ENCODE data around the gene SAMD7. TPM values are rescaled to one million over a fixed set of nuclear protein-coding genes. Genes with fewer than 3 reads are reported as not detected.

SAMD7 gene
- total RNA-seq, 2 experiments from 2014 or later = 0.93 to 1.1 TPM

DNA sequence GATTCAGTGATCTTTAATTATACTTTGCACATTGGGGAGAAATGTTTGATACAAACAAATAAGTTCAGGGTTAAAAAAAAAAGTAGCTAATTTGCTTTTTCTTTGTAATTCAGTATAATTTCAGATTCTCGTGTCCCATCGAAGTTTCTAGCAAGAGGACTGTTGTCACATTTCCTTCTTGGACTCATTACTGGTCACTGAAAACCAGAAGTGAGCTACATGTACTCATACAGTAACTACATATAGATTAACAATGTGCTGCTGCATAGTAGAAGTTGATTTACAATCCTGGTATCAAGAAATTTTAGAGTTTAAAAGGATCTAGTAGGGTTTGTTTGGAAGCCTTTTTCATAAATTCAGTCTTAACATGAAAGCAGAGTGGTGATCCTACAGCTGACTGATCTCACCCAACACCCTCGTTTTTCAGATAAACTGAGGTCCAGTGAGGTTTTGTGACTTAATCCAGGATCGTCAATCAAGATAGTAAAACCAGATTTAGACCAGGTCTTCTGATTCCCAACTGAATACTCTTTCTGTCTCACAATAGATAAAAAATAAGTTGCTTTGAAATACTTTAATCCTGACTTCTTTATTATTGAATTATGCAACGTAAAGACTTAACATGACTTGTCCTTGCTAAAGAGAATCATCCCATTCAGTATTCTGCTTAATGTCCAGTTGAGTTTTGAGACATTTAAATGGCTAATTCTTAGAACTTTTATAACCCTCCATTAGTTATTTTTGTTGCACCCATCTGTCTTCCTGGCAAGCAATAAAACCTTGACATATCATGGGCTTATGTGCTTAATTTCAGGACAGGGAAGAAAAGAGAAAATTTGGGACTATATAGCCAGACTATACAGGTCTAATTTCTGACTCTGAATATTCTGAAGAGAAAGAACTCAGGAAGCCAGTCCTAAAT, 58.1 kb downstream of the SAMD7 start:
- H2AFZ ChIP-seq (ENCODE audit: low read length) = no peak overlapping the region
- peak overlapping the region; percentile 90 for H3K4me2 ChIP-seq (ENCODE audit: low read length)
- peak overlapping the region; percentile 88 for H3K27ac ChIP-seq (ENCODE audit: low read depth, low read length, poor library complexity, severe bottlenecking)
- CTCF ChIA-PET (ENCODE audit: unreplicated experiment) = no interaction called here
- peak; percentile 36 for DNase-seq (ENCODE audit: low spot score)
- H3K36me3 ChIP-seq (ENCODE audit: insufficient read depth, low read length) = peaks cover 68% of the 10 kb centered on the region
- H3K4me1 ChIP-seq (ENCODE audit: insufficient read depth, low read length, poor library complexity, severe bottlenecking) = peaks cover 66% of the 10 kb centered on the region
- peaks cover 32% of the 10 kb centered on the region; the same call in 1 of the 2 replicates for H4K20me1 ChIP-seq (ENCODE audit: insufficient read depth, low read length)
- no TSS peak for BruUV-seq (replicated peaks)
- intact Hi-C loops (cut with micrococcal nuclease; ENCODE audit: unreplicated experiment) = no loop called here
- POLR2A ChIA-PET = interaction anchor here (0.7 to 10.1 kb wide), 14 partner anchors 9 to 392 kb away, joined by 3 to 559 read pairs (median 4); no protein-coding TSS in a partner anchor
- H3K9me3 ChIP-seq (ENCODE audit: low read length) = peaks cover 4% of the 10 kb centered on the region; the same call in 1 of the 2 replicates
- H3K79me2 ChIP-seq (ENCODE audit: insufficient read depth, low read depth, low read length) = peaks cover 88% of the 10 kb centered on the region
- no peaks in the 10 kb centered on the region for H3K9me2 ChIP-seq (ENCODE audit: insufficient read depth, low read length)
- no peak for TF ChIP-seq EZH2phosphoT487 (IDR thresholded peaks at IDR 0.05; ENCODE audit: borderline replicate concordance, low read depth, low read length)
- TF ChIP-seq, protein P1, sequence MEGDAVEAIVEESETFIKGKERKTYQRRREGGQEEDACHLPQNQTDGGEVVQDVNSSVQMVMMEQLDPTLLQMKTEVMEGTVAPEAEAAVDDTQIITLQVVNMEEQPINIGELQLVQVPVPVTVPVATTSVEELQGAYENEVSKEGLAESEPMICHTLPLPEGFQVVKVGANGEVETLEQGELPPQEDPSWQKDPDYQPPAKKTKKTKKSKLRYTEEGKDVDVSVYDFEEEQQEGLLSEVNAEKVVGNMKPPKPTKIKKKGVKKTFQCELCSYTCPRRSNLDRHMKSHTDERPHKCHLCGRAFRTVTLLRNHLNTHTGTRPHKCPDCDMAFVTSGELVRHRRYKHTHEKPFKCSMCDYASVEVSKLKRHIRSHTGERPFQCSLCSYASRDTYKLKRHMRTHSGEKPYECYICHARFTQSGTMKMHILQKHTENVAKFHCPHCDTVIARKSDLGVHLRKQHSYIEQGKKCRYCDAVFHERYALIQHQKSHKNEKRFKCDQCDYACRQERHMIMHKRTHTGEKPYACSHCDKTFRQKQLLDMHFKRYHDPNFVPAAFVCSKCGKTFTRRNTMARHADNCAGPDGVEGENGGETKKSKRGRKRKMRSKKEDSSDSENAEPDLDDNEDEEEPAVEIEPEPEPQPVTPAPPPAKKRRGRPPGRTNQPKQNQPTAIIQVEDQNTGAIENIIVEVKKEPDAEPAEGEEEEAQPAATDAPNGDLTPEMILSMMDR (conservative IDR thresholded peaks at IDR 0.05; ENCODE audit: low read length) = no peak
- H3K4me3 ChIP-seq (ENCODE audit: low read depth, low read length, poor library complexity, severe bottlenecking) = peak overlapping the region; percentile 81

- Histone ChIP-seq H2AFZ (ENCODE audit: low read length) (no peak overlapping the region), H3K4me3 (ENCODE audit: low read depth, low read length, poor library complexity, severe bottlenecking) (peak overlapping the region; percentile 81), H4K20me1 (ENCODE audit: insufficient read depth, low read length) (peaks cover 33% of the 10 kb centered on the region; the same call in 1 of the 2 replicates), H3K79me2 (ENCODE audit: insufficient read depth, low read depth, low read length) (peaks cover 91% of the 10 kb centered on the region), H3K9me3 (ENCODE audit: low read length) (no peaks in the 10 kb centered on the region), H3K36me3 (ENCODE audit: insufficient read depth, low read length) (peaks cover 82% of the 10 kb centered on the region), H3K4me2 (ENCODE audit: low read length) (peak overlapping the region; percentile 90), H3K9me2 (ENCODE audit: insufficient read depth, low read length) (no peaks in the 10 kb centered on the region), H3K27ac (ENCODE audit: low read depth, low read length, poor library complexity, severe bottlenecking) (peak overlapping the region; percentile 88), H3K4me1 (ENCODE audit: insufficient read depth, low read length, poor library complexity, severe bottlenecking) (peaks cover 64% of the 10 kb centered on the region)
- no peak for DNase-seq (ENCODE audit: low spot score)
- intact Hi-C loops (cut with micrococcal nuclease; ENCODE audit: unreplicated experiment) = no loop called here
- ChIA-PET POLR2A (interaction anchor here (0.6 to 10.1 kb wide), 12 partner anchors 8 to 929 kb away, joined by 3 to 559 read pairs (median 4); no protein-coding TSS in a partner anchor), CTCF (ENCODE audit: unreplicated experiment) (no interaction called here)
- no peak for TF ChIP-seq EZH2phosphoT487 (IDR thresholded peaks at IDR 0.05; ENCODE audit: borderline replicate concordance, low read depth, low read length)
- TF ChIP-seq, protein P1 (conservative IDR thresholded peaks at IDR 0.05; ENCODE audit: low read length) = no peak
- BruUV-seq (replicated peaks) = no TSS peak
Measured at GRCh38 chr3:169970847-169971246, 59.5 kb downstream of the SAMD7 start.

Measured in OCI-LY7 (cell line).